ENCODE measurements around the gene DNAJB1. TPM values are rescaled to one million over a fixed set of nuclear protein-coding genes. Genes with fewer than 3 reads are reported as not detected.
A peak's percentile ranks its signal among the peaks of the same experiment; 100 is the strongest.
"Not testable (repeated sequence)": the region's sequence is repeated elsewhere in the genome, so short reads cannot be mapped to it uniquely, and the experiment has no call there.

Gene DNAJB1
- total RNA-seq, 1 experiment from 2014 or later = 126 TPM

DNA sequence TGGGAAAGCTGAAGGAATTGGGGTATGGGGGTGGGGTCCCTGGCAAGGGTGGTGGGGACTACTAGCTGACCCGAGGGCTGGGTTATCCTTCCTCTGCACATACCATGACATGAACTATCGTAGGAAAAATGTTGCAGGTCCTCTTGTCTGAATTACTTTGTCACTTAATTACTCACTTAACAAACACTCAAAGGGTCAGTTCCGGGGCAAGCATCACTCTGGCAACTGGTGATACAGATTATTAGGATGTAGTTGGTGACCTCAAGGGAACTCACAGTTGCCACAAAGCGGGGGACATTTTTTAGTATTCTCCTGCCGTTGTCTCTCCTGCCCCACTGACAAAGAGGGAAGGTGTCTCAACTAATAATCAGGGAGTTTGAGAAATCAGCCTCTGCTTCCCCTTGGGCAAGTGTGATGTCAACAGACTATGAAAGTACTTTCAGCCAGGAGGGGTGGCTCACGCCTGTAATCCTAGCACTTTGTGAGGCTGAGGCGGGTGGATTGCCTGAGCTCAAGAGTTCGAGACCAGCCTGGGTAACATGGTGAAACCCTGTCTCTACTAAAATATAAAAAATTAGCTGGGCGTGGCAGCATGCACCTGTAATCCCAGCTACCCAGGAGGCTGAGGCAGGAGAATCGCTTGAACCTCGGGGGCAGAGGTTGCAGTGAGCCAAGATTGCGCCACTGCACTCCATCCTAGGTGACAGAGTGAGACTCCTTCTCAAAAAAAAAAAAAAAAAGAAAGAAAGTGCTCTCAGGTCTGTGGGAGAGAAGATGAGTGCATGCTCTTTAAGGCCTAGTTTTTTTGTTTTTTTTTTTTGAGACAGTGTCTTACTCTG, 10.3 kb downstream of the DNAJB1 start:
- Histone ChIP-seq H3K27ac (peak overlapping the region; percentile 93), H3K9me3 (replicated peaks) (no peaks in the 10 kb centered on the region), H3K4me3 (no peak overlapping the region), H3K27me3 (replicated peaks) (no peaks in the 10 kb centered on the region), H3K4me1 (replicated peaks) (peaks cover 50% of the 10 kb centered on the region), H3K36me3 (no peaks in the 10 kb centered on the region)
- peak; percentile 34 to 54 for DNase-seq (ENCODE audit: low read depth in 1 of 2, low spot score in 2 of 2)

DNA sequence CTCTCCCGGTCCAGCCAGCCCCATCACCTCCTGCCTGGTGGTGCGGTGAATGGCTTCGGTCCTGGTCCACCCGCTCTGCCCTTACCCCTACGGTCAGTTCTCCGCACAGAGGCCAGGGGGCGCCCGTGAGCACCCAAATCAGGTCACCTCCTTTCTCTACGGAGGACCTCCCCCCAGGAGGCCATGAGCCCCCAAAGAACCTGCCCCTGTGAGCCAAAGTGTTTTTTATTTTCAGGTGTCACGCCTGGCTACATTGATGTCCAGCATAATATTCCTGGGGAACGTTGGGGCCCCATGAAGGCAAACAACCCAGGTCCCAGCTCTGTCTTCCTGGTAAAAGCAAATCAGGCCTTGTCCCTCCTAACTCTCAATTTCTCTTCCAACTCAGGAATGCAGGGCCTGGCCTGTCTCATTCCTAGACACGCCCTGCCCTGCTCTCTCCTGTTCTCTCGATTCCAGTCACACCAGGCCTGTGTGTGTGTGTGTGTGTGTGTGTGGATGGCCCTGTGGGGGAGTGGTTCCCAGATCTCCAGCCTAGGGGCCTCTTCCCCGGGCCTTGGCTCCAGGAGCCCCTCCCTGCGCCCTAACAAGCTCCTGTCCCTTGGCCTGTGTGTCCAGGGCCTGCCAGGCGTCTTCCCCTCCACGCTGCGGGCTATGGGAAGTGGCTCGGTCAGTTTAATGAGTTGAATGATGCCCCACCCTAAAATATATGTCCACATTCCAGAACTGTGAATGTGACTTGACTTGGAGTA, 12.5 kb downstream of the DNAJB1 start:
- Histone ChIP-seq H3K4me3 (no peak overlapping the region), H3K27me3 (replicated peaks) (no peaks in the 10 kb centered on the region), H3K9me3 (replicated peaks) (no peaks in the 10 kb centered on the region), H3K4me1 (replicated peaks) (peaks cover 41% of the 10 kb centered on the region), H3K27ac (peak overlapping the region; percentile 93), H3K36me3 (no peaks in the 10 kb centered on the region)
- DNase-seq (ENCODE audit: low read depth in 1 of 2, low spot score in 2 of 2) = peak; percentile 88 to 90

DNA sequence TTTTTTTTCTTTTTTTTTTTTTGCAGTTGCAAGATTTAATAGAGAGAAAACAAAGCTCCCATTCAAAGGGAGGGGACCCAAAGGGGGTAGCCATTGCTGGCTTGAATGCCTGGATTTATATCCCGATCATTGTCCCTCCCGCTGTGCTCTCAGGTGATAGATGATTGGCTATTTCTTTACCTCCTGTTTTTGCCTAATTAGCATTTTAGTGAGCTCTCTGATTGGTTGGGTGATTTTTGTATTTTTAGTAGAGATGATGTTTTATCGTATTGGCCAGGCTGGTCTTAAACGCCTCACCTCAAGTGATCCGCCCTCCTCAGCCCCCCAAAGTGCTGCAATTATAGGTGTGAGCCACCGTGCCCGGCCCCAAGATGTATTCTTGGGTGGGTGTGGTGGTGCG, 13.6 kb downstream of the DNAJB1 start:
- H3K4me3 ChIP-seq; H3K27ac ChIP-seq; H3K9me3 ChIP-seq (replicated peaks); DNase-seq (ENCODE audit: low read depth in 1 of 2, low spot score in 2 of 2); H3K36me3 ChIP-seq; H3K27me3 ChIP-seq (replicated peaks): not testable (repeated sequence)
- peaks cover 35% of the 10 kb centered on the region for H3K4me1 ChIP-seq (replicated peaks)

DNA sequence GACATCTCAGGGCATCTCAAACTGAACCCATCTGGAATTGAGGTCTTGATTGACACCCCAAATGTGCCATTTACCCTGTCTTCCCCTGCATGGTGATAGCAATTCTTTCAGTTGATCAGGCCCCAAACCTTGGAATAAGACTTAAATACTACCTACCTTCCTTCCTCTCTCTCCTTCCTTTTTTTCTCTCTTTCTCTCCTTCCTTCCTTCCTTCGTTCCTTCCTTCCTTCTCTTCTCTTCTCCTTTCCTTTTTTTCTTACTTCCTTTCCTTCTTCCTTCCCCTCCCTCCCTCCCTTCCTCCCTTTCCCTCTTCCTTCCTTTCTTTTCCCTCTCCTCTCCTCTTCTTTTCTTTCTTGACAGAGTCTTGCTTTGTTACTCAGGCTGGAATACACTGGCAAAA, 14.9 kb downstream of the DNAJB1 start:
- Histone ChIP-seq H3K4me3 (no peak overlapping the region), H3K27ac (no peak overlapping the region), H3K36me3 (no peaks in the 10 kb centered on the region), H3K4me1 (replicated peaks) (peaks cover 35% of the 10 kb centered on the region), H3K27me3 (replicated peaks) (no peaks in the 10 kb centered on the region), H3K9me3 (replicated peaks) (no peaks in the 10 kb centered on the region)
- DNase-seq (ENCODE audit: low read depth in 1 of 2, low spot score in 2 of 2) = no peak

DNA sequence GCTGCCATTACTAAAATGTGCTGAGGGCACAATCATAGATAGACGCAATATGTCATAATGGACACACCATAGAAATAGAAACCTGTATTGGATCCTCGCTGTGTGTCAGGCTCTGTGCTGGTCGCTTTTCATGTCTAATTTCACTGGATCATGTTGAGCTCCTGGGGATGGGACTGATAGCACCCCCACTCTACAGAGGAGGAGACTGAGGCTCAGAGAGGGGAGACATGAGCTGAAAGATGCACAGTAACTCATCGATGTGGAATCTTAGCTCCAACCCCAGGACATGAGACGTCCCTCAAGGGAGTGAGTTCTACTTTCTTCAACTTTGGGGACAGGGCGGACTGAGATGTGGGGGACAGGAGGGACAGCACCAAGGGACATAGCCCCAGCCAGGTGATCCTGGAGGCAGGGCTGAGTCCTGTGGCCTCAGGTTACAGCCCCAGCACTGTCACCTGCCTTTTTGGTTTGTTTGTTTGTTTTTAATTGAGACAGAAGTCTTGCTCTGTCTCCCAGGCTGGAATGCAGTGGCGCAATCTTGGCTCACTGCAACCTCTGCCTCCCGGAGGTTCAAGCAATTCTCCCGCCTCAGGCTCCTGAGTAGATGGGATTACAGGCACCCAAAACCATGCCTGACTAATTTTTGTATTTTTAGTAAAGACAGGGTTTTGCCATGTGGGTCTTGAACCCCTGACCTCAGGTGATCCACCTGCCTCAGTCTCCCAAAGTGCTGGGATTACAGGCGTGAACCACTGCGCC, 15.7 kb downstream of the DNAJB1 start:
- no peak for DNase-seq (ENCODE audit: low read depth in 1 of 2, low spot score in 2 of 2)
- Histone ChIP-seq H3K4me3 (no peak overlapping the region), H3K4me1 (replicated peaks) (peaks cover 30% of the 10 kb centered on the region), H3K27me3 (replicated peaks) (no peaks in the 10 kb centered on the region), H3K36me3 (no peaks in the 10 kb centered on the region), H3K9me3 (replicated peaks) (no peaks in the 10 kb centered on the region), H3K27ac (no peak overlapping the region)

DNA sequence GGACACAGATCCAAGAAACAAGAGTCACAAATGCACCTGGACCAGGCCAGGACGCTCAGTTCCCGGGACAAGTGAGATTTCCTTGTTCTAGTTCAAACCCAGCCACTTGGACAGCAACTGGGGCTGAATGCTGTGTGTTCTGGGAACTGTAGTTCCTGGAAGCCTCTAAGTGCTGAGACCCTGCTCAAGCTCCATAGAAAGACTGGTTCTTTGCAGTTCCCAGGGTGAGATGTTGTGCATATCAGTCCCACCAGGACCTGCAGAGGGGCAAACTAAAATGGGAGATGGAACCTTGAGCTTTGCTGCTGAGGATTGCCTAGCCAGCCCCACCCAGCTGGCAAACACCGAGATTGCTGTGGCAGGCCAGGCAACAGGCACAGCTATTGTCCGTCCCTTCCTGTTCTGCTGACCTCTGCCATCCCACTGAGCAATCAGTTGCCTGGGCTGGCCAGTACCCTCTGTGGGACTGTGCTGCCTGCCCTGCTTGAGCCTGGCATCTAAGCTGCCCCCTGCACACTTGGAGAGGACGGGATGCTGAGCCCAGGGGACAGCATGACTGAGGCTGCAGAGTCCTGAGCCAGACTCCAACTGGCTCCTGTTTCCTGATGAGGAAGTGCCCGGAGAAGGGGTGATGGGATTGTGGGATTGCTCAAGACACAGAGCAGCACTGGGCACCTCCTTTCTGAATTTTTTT, 20.8 kb downstream of the DNAJB1 start:
- H3K4me3 ChIP-seq = no peak overlapping the region
- H3K27me3 ChIP-seq (replicated peaks) = no peaks in the 10 kb centered on the region
- H3K4me1 ChIP-seq (replicated peaks) = peaks cover 18% of the 10 kb centered on the region
- H3K9me3 ChIP-seq (replicated peaks) = no peaks in the 10 kb centered on the region
- no peak overlapping the region for H3K27ac ChIP-seq
- no peak for DNase-seq (ENCODE audit: low read depth in 1 of 2, low spot score in 2 of 2)
- H3K36me3 ChIP-seq = peaks cover 20% of the 10 kb centered on the region

DNA sequence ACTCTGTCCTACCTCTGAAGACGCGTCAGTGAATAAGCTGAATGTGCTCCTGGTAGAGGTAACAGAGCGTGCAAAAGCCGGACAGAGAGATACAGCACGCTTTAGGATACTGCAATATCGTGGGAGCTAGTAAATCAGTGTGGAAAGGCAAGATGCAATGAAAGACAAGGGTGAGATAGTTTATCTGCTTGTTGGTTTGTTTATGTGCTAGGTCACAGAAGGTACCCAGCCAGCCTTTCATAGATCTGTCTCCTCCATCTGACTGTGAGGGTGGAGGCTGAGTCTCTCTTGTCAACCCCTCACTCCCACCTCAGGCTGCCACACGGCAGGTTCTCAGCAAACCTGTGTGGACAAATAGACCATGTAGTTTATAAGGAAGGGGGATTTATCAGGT, 21.4 kb downstream of the DNAJB1 start:
- DNase-seq (ENCODE audit: low read depth in 1 of 2, low spot score in 2 of 2) = no peak
- H3K27ac ChIP-seq = no peak overlapping the region
- no peaks in the 10 kb centered on the region for H3K27me3 ChIP-seq (replicated peaks)
- H3K9me3 ChIP-seq (replicated peaks) = no peaks in the 10 kb centered on the region
- no peak overlapping the region for H3K4me3 ChIP-seq
- peaks cover 18% of the 10 kb centered on the region for H3K4me1 ChIP-seq (replicated peaks)
- H3K36me3 ChIP-seq = peaks cover 25% of the 10 kb centered on the region

DNA sequence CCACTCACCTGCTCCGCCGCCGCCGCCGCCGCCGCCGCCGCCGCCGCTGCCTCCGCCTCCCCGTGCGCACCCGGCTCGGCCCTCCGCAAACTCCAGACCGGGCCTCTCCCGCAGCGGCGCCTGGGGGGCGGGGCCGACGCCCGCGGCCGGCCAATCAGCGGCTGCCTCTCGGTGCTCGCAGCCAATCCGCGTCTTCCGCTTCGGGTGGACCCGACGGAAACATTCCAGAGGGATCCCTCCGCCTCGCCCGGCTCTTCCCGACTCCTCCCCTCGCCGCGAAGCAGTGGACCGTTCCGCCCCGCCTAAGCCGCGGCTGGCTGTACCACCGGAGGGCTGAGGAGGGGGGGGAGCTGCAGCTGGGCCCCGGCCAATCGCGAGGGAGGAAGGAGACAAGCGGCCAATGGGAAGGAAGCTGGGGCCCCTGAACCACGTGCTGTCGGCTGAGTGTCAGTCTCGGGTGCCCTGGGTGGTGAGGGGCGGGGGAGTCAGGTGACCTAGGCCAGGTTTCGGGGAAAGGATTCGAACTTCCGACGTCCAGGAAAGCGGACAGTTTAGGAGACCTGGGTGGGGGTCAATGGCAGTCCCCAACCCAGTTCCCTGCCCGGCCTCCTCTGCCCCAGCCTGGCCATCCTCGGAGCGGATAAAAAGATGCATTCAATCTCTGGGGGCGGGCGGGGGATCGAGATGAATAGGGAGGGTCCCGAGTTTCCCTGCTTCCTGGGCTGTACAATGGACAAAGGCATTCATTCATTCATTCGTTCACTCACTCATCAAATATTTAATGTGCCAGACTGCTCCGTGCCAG, 22.0 kb downstream of the DNAJB1 start, which contains the start of gene GIPC1:
Gene GIPC1 (minus strand): TSS at position 99 of the 805 bp plus-strand sequence. CDS start 13,151 bp downstream, outside the sequence.
- H3K27ac ChIP-seq = no peak within 1 kb of the TSS
- peak within 1 kb of the TSS; percentile 54 for H3K4me3 ChIP-seq
- H3K9me3 ChIP-seq (replicated peaks) = no peaks in the 10 kb centered on the region
- peaks cover 31% of the 10 kb centered on the region for H3K36me3 ChIP-seq
- no peaks in the 10 kb centered on the region for H3K27me3 ChIP-seq (replicated peaks)
- H3K4me1 ChIP-seq (replicated peaks) = peaks cover 18% of the 10 kb centered on the region
- peak; percentile 98 to 99 for DNase-seq (ENCODE audit: low read depth in 1 of 2, low spot score in 2 of 2)

DNA sequence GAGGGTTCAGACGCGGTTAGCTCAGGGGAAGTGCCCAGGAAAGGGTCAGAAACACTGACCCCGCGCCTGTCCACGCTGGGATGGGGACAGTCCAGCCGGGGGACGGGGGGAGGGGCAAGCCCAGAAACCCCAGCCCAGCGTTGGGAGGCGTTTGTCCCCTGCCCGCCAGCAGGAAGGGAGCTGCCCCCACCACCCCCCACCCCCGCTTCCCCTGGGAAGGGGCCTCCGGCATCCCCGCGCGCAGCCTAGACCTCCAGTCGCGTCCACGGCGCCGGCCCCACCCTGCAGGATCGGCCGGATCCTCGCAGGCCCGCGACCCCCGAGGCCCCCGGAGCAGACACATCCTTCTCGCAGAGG, 22.5 kb downstream of the DNAJB1 start:
- H3K4me1 ChIP-seq (replicated peaks) = peaks cover 18% of the 10 kb centered on the region
- H3K36me3 ChIP-seq = peaks cover 34% of the 10 kb centered on the region
- no peaks in the 10 kb centered on the region for H3K27me3 ChIP-seq (replicated peaks)
- H3K9me3 ChIP-seq (replicated peaks) = no peaks in the 10 kb centered on the region
- DNase-seq (ENCODE audit: low read depth in 1 of 2, low spot score in 2 of 2) = no peak
- peak overlapping the region; percentile 54 for H3K4me3 ChIP-seq
- H3K27ac ChIP-seq = no peak overlapping the region

DNA sequence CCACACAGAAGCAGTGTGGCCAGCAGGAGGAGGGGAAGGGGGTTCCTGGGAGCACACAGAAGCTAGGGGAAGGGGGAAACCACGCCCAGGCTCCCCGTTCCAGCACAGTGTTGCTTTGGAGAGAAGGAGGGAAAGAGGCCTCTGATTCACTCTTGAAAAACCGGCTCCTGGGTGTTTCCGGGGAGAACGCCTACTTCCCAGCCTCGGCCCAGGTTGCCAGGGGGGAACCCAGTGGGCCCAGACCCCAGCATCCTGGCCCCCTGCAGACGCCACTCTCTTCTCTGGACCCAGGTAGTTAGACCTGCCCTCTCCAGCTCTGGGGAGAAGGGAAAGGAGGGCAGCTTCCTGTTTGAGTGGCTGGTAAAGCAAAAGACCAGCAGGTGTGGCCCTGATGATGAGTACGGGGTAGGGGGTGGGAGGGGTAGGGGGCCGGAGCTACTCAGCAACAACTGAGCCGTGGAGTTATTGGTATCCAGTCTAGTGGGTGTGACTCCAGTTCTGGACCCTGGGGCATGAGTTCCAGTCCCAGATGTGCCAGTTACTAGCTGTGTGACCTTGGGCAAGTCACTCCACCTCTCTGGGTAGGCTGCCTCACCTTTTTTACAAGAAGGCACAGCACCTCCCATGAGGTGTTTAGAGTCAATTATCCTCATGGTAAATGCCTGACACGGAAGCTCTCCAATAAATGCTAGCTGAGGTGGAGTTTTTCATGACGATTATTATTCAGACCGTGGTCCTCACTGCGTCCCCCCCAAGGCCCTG, 23.1 kb downstream of the DNAJB1 start:
- Histone ChIP-seq H3K4me1 (replicated peaks) (peaks cover 18% of the 10 kb centered on the region), H3K9me3 (replicated peaks) (no peaks in the 10 kb centered on the region), H3K27me3 (replicated peaks) (no peaks in the 10 kb centered on the region), H3K36me3 (peaks cover 39% of the 10 kb centered on the region), H3K4me3 (peak overlapping the region; percentile 54), H3K27ac (no peak overlapping the region)
- DNase-seq (ENCODE audit: low read depth in 1 of 2, low spot score in 2 of 2) = no peak

DNA sequence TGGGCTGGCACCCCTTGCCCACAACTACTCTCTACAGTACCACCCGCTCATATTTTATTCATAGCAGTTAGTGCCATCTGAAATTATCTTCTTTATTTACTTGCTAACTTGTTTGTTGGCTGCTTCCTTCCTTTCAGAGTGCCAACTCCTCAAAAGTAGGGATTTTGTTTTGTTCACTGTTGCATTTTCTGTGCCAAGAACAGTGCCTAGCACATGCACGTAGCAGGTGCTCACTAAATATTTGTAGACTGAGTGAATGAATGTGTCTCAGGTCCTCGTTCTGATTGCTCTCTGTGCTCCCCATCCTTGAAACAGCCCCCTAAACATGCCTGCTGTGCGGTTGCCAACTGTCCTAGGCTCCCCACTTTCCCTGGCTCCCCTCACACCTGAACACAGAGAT, 23.8 kb downstream of the DNAJB1 start:
- peaks cover 18% of the 10 kb centered on the region for H3K4me1 ChIP-seq (replicated peaks)
- H3K27me3 ChIP-seq (replicated peaks) = no peaks in the 10 kb centered on the region
- no peak overlapping the region for H3K27ac ChIP-seq
- H3K36me3 ChIP-seq = peaks cover 46% of the 10 kb centered on the region
- H3K4me3 ChIP-seq = peak overlapping the region; percentile 54
- H3K9me3 ChIP-seq (replicated peaks) = no peaks in the 10 kb centered on the region
- DNase-seq (ENCODE audit: low read depth in 1 of 2, low spot score in 2 of 2) = no peak

DNA sequence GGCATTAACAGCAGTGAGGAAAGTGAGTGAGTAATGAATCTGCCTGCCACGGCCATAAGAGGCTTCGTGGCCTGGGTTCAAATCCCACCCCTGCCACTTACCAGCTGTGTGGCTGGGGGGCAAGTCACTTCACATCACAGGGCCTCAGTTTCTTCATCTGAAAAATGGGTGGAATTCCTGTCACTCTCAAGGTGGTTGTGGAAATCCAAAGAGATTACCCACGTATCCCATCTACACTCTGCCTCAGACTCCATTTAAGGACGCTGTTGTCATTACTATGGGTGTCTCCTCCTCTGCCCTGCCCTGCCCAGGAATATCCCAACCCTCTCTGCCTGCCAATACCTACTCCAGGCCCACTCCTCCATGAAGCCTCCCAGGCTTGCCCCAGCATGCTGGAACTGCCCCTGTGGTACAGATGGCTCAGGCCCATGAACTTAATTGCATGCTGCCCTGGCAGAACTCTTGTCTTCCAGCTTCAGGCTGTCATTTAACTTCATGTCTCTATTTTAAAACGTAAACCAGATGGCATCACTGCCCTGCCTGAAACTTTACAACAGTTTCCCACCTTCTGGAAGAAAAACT, 25.4 kb downstream of the DNAJB1 start:
- Histone ChIP-seq H3K27me3 (replicated peaks) (no peaks in the 10 kb centered on the region), H3K9me3 (replicated peaks) (no peaks in the 10 kb centered on the region), H3K4me1 (replicated peaks) (peaks cover 18% of the 10 kb centered on the region), H3K4me3 (no peak overlapping the region), H3K27ac (no peak overlapping the region), H3K36me3 (peaks cover 58% of the 10 kb centered on the region)
- DNase-seq (ENCODE audit: low read depth in 1 of 2, low spot score in 2 of 2) = no peak
